ENCODE measurements around the gene HGFAC.

GRCh38 chr4:3442460-3442958 is 741 bp downstream of the HGFAC start:
- TF ChIP-seq, protein P1, sequence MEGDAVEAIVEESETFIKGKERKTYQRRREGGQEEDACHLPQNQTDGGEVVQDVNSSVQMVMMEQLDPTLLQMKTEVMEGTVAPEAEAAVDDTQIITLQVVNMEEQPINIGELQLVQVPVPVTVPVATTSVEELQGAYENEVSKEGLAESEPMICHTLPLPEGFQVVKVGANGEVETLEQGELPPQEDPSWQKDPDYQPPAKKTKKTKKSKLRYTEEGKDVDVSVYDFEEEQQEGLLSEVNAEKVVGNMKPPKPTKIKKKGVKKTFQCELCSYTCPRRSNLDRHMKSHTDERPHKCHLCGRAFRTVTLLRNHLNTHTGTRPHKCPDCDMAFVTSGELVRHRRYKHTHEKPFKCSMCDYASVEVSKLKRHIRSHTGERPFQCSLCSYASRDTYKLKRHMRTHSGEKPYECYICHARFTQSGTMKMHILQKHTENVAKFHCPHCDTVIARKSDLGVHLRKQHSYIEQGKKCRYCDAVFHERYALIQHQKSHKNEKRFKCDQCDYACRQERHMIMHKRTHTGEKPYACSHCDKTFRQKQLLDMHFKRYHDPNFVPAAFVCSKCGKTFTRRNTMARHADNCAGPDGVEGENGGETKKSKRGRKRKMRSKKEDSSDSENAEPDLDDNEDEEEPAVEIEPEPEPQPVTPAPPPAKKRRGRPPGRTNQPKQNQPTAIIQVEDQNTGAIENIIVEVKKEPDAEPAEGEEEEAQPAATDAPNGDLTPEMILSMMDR (IDR thresholded peaks at IDR 0.05; ENCODE audit: insufficient read depth, low read length) = no peak
- TF ChIP-seq POLR2AphosphoS5 (IDR thresholded peaks at IDR 0.05; ENCODE audit: low read depth) = no peak
- TF ChIP-seq SPI1 (IDR thresholded peaks at IDR 0.05; ENCODE audit: borderline replicate concordance, low read depth) = no peak
- no peak for TF ChIP-seq GABPA (IDR thresholded peaks at IDR 0.05; ENCODE audit: low read depth)
- TF ChIP-seq, protein P2, sequence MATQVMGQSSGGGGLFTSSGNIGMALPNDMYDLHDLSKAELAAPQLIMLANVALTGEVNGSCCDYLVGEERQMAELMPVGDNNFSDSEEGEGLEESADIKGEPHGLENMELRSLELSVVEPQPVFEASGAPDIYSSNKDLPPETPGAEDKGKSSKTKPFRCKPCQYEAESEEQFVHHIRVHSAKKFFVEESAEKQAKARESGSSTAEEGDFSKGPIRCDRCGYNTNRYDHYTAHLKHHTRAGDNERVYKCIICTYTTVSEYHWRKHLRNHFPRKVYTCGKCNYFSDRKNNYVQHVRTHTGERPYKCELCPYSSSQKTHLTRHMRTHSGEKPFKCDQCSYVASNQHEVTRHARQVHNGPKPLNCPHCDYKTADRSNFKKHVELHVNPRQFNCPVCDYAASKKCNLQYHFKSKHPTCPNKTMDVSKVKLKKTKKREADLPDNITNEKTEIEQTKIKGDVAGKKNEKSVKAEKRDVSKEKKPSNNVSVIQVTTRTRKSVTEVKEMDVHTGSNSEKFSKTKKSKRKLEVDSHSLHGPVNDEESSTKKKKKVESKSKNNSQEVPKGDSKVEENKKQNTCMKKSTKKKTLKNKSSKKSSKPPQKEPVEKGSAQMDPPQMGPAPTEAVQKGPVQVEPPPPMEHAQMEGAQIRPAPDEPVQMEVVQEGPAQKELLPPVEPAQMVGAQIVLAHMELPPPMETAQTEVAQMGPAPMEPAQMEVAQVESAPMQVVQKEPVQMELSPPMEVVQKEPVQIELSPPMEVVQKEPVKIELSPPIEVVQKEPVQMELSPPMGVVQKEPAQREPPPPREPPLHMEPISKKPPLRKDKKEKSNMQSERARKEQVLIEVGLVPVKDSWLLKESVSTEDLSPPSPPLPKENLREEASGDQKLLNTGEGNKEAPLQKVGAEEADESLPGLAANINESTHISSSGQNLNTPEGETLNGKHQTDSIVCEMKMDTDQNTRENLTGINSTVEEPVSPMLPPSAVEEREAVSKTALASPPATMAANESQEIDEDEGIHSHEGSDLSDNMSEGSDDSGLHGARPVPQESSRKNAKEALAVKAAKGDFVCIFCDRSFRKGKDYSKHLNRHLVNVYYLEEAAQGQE (IDR thresholded peaks at IDR 0.05; ENCODE audit: insufficient replicate concordance, low read depth) = no peak
